HCT116 (cell line): ENCODE results near the gene FASLG.

Experiments used
- EZH2phosphoT487 ChIP-seq: fragments of 200-600 bp; IDR thresholded peaks from 2 replicates; pipeline ENCODE4 v1.6.1; 2018; ENCODE audit warnings: antibody characterized with exemption, borderline replicate concordance
- MAX ChIP-seq: IDR thresholded peaks from 2 replicates; pipeline ENCODE4 v1.6.1; 2012
- POLR2A ChIP-seq: IDR thresholded peaks from 2 replicates; pipeline ENCODE4 v1.7.0; 2011; ENCODE audit warnings: borderline replicate concordance; ENCODE audit not compliant: insufficient read depth, insufficient read length; ENCODE audit errors: extremely low read depth
- POLR2AphosphoS5 ChIP-seq: IDR thresholded peaks from 2 replicates; pipeline ENCODE4 v1.6.1; 2011; ENCODE audit warnings: mild to moderate bottlenecking, low read depth, low read length, moderate library complexity
- RAD21 ChIP-seq: IDR thresholded peaks from 2 replicates; pipeline ENCODE4 v1.6.1; 2012; ENCODE audit warnings: low read depth, mild to moderate bottlenecking
- SP1 ChIP-seq: IDR thresholded peaks from 2 replicates; pipeline ENCODE4 v1.6.1; 2012; ENCODE audit warnings: low read depth
- ZNF274 ChIP-seq: fragments of 200-500 bp; sonication (Bioruptor generic); IDR thresholded peaks from 2 replicates; pipeline ENCODE4 v1.6.1; 2014; ENCODE audit warnings: mild to moderate bottlenecking, low read depth, low read length, inconsistent platforms
- TF ChIP-seq, protein P1 (sequence below), 3 experiments: fragments of 200-600 bp in 1 of 3; sonication (generic) in 1 of 3; IDR thresholded peaks in 2 of 3; conservative IDR thresholded peaks in 1 of 3; 2 replicates each; pipeline ENCODE4 v1.5.1; 2012 to 2017; ENCODE audit warnings: low read depth in 2 of 3, low read length in 2 of 3, antibody characterized with exemption in 1 of 3, borderline replicate concordance in 1 of 3, control low read depth in 1 of 3, mild to moderate bottlenecking in 1 of 3, mixed read lengths in 1 of 3, mixed run types in 1 of 3, moderate library complexity in 1 of 3; ENCODE audit not compliant: insufficient read depth in 1 of 3

DNA sequence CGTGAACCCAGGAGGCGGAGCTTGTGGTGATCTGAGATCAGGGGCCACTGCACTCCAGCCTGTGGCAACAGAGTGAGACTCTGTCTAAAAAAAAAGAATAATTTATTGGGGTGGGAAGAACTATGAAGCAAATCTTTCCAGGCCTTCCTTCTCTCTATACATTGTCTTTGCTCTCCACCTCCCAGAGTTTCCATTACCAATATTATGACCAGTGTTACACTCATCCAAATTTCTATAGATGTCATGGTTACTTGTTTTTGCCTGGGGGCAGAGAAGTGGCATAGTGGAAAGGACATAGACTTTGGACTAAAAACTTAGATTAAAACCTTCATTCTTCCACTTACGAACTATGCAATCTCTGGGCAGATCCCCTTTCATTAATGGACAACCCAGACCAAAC, 10.1 kb downstream of the FASLG start:
- no peak for TF ChIP-seq ZNF274
- no peak for TF ChIP-seq POLR2AphosphoS5
- TF ChIP-seq MAX, result no peak
- TF ChIP-seq POLR2A, result no peak
- TF ChIP-seq EZH2phosphoT487, result no peak
- no peak for TF ChIP-seq SP1
- TF ChIP-seq, protein P1, sequence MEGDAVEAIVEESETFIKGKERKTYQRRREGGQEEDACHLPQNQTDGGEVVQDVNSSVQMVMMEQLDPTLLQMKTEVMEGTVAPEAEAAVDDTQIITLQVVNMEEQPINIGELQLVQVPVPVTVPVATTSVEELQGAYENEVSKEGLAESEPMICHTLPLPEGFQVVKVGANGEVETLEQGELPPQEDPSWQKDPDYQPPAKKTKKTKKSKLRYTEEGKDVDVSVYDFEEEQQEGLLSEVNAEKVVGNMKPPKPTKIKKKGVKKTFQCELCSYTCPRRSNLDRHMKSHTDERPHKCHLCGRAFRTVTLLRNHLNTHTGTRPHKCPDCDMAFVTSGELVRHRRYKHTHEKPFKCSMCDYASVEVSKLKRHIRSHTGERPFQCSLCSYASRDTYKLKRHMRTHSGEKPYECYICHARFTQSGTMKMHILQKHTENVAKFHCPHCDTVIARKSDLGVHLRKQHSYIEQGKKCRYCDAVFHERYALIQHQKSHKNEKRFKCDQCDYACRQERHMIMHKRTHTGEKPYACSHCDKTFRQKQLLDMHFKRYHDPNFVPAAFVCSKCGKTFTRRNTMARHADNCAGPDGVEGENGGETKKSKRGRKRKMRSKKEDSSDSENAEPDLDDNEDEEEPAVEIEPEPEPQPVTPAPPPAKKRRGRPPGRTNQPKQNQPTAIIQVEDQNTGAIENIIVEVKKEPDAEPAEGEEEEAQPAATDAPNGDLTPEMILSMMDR (IDR thresholded peaks at IDR 0.05 in 2 of 3, conservative IDR thresholded peaks at IDR 0.05 in 1 of 3; ENCODE audit: borderline replicate concordance in 1 of 3, insufficient read depth in 1 of 3, low read depth in 2 of 3, low read length in 2 of 3), result no peak
- TF ChIP-seq RAD21, result no peak
